ENCODE results near the gene KRT6A. TPM values are rescaled to one million over a fixed set of nuclear protein-coding genes. Genes with fewer than 3 reads are reported as not detected.

KRT6A gene
- total RNA-seq (14.4 TPM), polyA plus RNA-seq (671 TPM)
- long read RNA-seq, donor 1, partial matches to known transcripts: 0 of 2 reads
- long read RNA-seq, donor 1, other reads (novel, unspliced or antisense): 0 of 2 reads
- long read RNA-seq, donor 2: 0 reads
- long read RNA-seq, donor 3, partial matches to known transcripts: 0 of 4 reads
- long read RNA-seq, donor 3, other reads (novel, unspliced or antisense): 0 of 4 reads
- long read RNA-seq, donor 4, partial matches to known transcripts: 0 of 2 reads
- long read RNA-seq, donor 4, other reads (novel, unspliced or antisense): 0 of 2 reads
- long read RNA-seq, donor 5, transcript KRT6A-201 (9 exons, 2,310 nt): major isoform, 19 of 19 reads
- long read RNA-seq, donor 5, partial matches to known transcripts: 0 of 19 reads
- long read RNA-seq, donor 5, other reads (novel, unspliced or antisense): 0 of 19 reads
- long read RNA-seq, donor 6, partial matches to known transcripts: 0 of 1 reads
- long read RNA-seq, donor 6, other reads (novel, unspliced or antisense): 0 of 1 reads
- long read RNA-seq, donor 7, partial matches to known transcripts: 0 of 2 reads
- long read RNA-seq, donor 7, other reads (novel, unspliced or antisense): 0 of 2 reads
- long read RNA-seq, donor 8: 0 reads
- long read RNA-seq, donor 9, partial matches to known transcripts: 0 of 4 reads
- long read RNA-seq, donor 9, other reads (novel, unspliced or antisense): 0 of 4 reads
- long read RNA-seq, donor 10, partial matches to known transcripts: 0 of 3 reads
- long read RNA-seq, donor 10, other reads (novel, unspliced or antisense): 0 of 3 reads

GRCh38 chr12:52493172-52493571 lies at the start of gene KRT6A:
TSS of gene KRT6A (minus strand) at chr12:52493257. CDS start at chr12:52493188, 69 bp downstream.
- Histone ChIP-seq H3K36me3 (ENCODE audit: control insufficient read depth in 2 of 2, insufficient read depth in 2 of 2, low read length in 1 of 2) (no peaks in the 10 kb centered on the region), H3K9me3 (ENCODE audit: control insufficient read depth in 2 of 2, insufficient read depth in 1 of 2, low read length in 1 of 2) (no peaks in the 10 kb centered on the region), H3K4me1 (ENCODE audit: control insufficient read depth in 2 of 2, insufficient read depth in 2 of 2, low read length in 2 of 2) (no peaks in the 10 kb centered on the region), H3K27ac (ENCODE audit: low read depth in 1 of 2, low read length in 1 of 2) (no peak within 1 kb of the TSS), H3K27me3 (ENCODE audit: control insufficient read depth in 2 of 2, insufficient read depth in 1 of 2, low read length in 1 of 2) (peaks cover 0 to 5% of the 10 kb centered on the region in 2 donors), H3K4me3 (ENCODE audit: low read length in 2 of 2) (no peak within 1 kb of the TSS)
- WGBS: 92% methylated on average over 2 of the region's 2 CpGs
- DNase-seq (ENCODE audit: low read depth in 6 of 9, low spot score in 9 of 9): no peak

DNA sequence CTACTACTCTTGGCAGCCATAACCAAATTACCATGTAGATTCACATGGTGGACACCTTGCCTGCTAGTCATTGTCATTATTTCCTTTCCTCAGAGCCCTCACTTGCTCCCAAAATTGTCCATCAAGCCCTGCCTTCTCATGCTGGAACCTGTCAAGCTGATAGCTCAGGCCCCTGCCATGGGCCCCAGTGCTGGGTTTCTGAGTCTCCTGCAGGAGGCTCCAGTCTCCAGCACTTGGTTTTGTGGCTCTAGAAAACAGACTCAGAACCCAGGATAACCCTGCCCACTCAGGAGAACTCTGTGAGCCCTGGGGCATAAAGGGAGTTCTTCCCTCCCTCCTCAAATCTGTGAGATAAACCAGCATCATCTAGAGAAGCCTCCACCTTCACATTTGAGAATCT lies 49.1 kb upstream of the KRT6A start:
- peaks cover 0 to 3% of the 10 kb centered on the region in 2 donors for H3K4me1 ChIP-seq (ENCODE audit: control insufficient read depth in 2 of 2, insufficient read depth in 2 of 2, low read length in 2 of 2)

DNA sequence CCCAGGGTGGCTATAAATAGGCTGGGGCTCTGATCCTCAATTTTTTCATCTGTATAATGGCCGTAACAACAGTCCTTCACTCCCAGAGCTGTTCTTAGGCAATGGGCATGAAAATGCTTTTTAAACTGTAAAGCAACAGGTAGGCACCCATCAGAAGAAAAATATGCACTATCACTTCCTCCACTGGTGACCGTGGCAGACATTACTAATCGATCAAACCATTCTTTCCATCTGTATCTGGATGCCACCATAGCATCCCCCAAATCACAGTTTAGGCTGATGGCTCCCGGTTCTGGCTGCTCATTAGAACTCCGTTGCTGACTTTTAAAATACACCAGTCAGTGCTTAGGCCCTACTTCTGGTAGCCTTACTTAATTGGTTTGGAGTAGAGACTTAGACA lies 48.7 kb upstream of the KRT6A start:
- H3K27me3 ChIP-seq (ENCODE audit: control insufficient read depth in 2 of 2, insufficient read depth in 1 of 2, low read length in 1 of 2): peaks cover 0 to 2% of the 10 kb centered on the region in 2 donors
- no peak overlapping the region for H3K4me3 ChIP-seq (ENCODE audit: low read length in 2 of 2)
- 94% methylated on average over 5 of the region's 5 CpGs for WGBS
- H3K9me3 ChIP-seq (ENCODE audit: control insufficient read depth in 2 of 2, insufficient read depth in 1 of 2, low read length in 1 of 2): no peaks in the 10 kb centered on the region
- no peak for DNase-seq (ENCODE audit: low read depth in 6 of 9, low spot score in 9 of 9)
- H3K4me1 ChIP-seq (ENCODE audit: control insufficient read depth in 2 of 2, insufficient read depth in 2 of 2, low read length in 2 of 2): peaks cover 0 to 3% of the 10 kb centered on the region in 2 donors
- H3K27ac ChIP-seq (ENCODE audit: low read depth in 1 of 2, low read length in 1 of 2): no peak overlapping the region
- no peaks in the 10 kb centered on the region for H3K36me3 ChIP-seq (ENCODE audit: control insufficient read depth in 2 of 2, insufficient read depth in 2 of 2, low read length in 1 of 2)

More for the DNA sequence above, 49.1 kb upstream of the KRT6A start:
- Histone ChIP-seq H3K27me3 (ENCODE audit: control insufficient read depth in 2 of 2, insufficient read depth in 1 of 2, low read length in 1 of 2) (peaks cover 0 to 2% of the 10 kb centered on the region in 2 donors), H3K27ac (ENCODE audit: low read depth in 1 of 2, low read length in 1 of 2) (no peak overlapping the region), H3K36me3 (ENCODE audit: control insufficient read depth in 2 of 2, insufficient read depth in 2 of 2, low read length in 1 of 2) (no peaks in the 10 kb centered on the region), H3K9me3 (ENCODE audit: control insufficient read depth in 2 of 2, insufficient read depth in 1 of 2, low read length in 1 of 2) (no peaks in the 10 kb centered on the region), H3K4me3 (ENCODE audit: low read length in 2 of 2) (no peak overlapping the region)
- no peak for DNase-seq (ENCODE audit: low read depth in 6 of 9, low spot score in 9 of 9)

- H3K27ac ChIP-seq (ENCODE audit: low read depth in 1 of 2, low read length in 1 of 2): no peak overlapping the region
- H3K27me3 ChIP-seq (ENCODE audit: control insufficient read depth in 2 of 2, insufficient read depth in 1 of 2, low read length in 1 of 2): peaks cover 0 to 2% of the 10 kb centered on the region in 2 donors
- peaks cover 0 to 3% of the 10 kb centered on the region in 2 donors for H3K4me1 ChIP-seq (ENCODE audit: control insufficient read depth in 2 of 2, insufficient read depth in 2 of 2, low read length in 2 of 2)
- no peak overlapping the region for H3K4me3 ChIP-seq (ENCODE audit: low read length in 2 of 2)
- 96% methylated on average over 7 of the region's 7 CpGs for WGBS
- DNase-seq (ENCODE audit: low read depth in 6 of 9, low spot score in 9 of 9): no peak
- H3K9me3 ChIP-seq (ENCODE audit: control insufficient read depth in 2 of 2, insufficient read depth in 1 of 2, low read length in 1 of 2): no peaks in the 10 kb centered on the region
- H3K36me3 ChIP-seq (ENCODE audit: control insufficient read depth in 2 of 2, insufficient read depth in 2 of 2, low read length in 1 of 2): no peaks in the 10 kb centered on the region
These were observed 47.5 kb upstream of the KRT6A start for GRCh38 chr12:52540531-52540930.

- no peak for DNase-seq (ENCODE audit: low read depth in 6 of 9, low spot score in 9 of 9)
- H3K4me3 ChIP-seq (ENCODE audit: low read length in 2 of 2): no peak overlapping the region
- no peak overlapping the region for H3K27ac ChIP-seq (ENCODE audit: low read depth in 1 of 2, low read length in 1 of 2)
- no peaks in the 10 kb centered on the region for H3K36me3 ChIP-seq (ENCODE audit: control insufficient read depth in 2 of 2, insufficient read depth in 2 of 2, low read length in 1 of 2)
- whole genome bisulfite sequencing: 94% methylated on average over 3 of the region's 3 CpGs
- H3K27me3 ChIP-seq (ENCODE audit: control insufficient read depth in 2 of 2, insufficient read depth in 1 of 2, low read length in 1 of 2): peaks cover 0 to 2% of the 10 kb centered on the region in 2 donors
- H3K9me3 ChIP-seq (ENCODE audit: control insufficient read depth in 2 of 2, insufficient read depth in 1 of 2, low read length in 1 of 2): no peaks in the 10 kb centered on the region
- peaks cover 0 to under 1% of the 10 kb centered on the region in 2 donors for H3K4me1 ChIP-seq (ENCODE audit: control insufficient read depth in 2 of 2, insufficient read depth in 2 of 2, low read length in 2 of 2)
These were observed 46.7 kb upstream of the KRT6A start for GRCh38 chr12:52539821-52540173.

DNA sequence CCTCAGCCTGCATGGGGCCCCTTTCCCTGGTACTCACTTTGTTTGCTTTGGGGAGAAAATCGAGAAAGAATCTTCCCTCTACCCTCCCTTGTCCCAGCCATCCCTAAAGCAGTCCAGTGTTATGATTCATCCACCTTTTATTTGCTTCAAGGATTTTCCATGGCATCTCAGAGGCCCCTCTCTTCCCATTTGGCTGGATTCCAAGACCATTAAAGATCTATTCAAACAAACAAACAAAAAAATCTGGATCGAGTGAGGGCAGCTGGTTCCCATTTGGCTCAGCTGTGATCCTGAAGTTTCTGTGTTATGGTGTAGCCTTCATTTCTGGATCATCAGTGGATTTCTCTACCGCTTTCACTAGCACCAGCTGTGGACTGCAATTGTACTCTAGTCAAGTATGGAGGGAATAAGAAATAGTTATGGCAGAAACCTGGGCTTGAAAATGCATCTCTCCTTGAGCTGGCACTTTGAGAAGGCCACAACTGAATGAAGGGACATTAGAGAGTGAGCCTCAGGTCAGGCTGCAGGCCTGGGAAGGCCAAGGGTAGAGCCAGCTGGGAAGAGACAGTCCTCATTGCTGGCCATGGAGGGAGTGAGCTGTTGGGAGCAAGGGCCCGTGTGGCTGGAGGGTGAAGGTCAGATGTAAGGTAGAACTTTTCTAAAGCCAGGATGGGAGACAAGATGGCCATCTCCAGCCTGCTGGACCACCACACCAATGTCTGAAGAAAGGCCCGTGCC lies 46.2 kb upstream of the KRT6A start:
- Histone ChIP-seq H3K27me3 (ENCODE audit: control insufficient read depth in 2 of 2, insufficient read depth in 1 of 2, low read length in 1 of 2) (no peaks in the 10 kb centered on the region), H3K36me3 (ENCODE audit: control insufficient read depth in 2 of 2, insufficient read depth in 2 of 2, low read length in 1 of 2) (no peaks in the 10 kb centered on the region), H3K4me1 (ENCODE audit: control insufficient read depth in 2 of 2, insufficient read depth in 2 of 2, low read length in 2 of 2) (no peaks in the 10 kb centered on the region), H3K9me3 (ENCODE audit: control insufficient read depth in 2 of 2, insufficient read depth in 1 of 2, low read length in 1 of 2) (no peaks in the 10 kb centered on the region), H3K4me3 (ENCODE audit: low read length in 2 of 2) (no peak overlapping the region), H3K27ac (ENCODE audit: low read depth in 1 of 2, low read length in 1 of 2) (no peak overlapping the region)
- DNase-seq (ENCODE audit: low read depth in 6 of 9, low spot score in 9 of 9): no peak
- WGBS: 86% methylated on average over 5 of the region's 5 CpGs

DNA sequence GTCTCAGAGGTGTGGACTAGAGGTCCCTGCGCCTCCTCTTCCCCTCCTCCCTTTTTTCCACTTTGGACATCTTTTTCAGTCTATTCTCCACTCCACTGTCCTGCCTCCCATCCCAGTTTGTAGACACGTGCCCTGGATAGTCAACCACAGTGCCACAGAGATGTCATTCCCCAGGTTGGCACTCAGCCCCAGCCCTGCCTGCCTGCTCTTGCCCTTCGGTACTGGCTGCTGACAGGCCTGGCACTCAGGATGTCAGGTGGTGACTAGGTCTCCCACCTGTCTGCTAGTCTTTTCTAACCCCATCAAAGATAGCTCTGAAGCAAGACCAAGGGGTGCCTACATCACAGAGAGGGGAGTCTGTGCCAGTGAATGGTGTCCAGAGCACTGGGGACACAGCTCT lies 44.0 kb upstream of the KRT6A start:
- H3K9me3 ChIP-seq (ENCODE audit: control insufficient read depth in 2 of 2, insufficient read depth in 1 of 2, low read length in 1 of 2): no peaks in the 10 kb centered on the region
- H3K27ac ChIP-seq (ENCODE audit: low read depth in 1 of 2, low read length in 1 of 2): no peak overlapping the region
- no peak for DNase-seq (ENCODE audit: low read depth in 6 of 9, low spot score in 9 of 9)
- H3K4me1 ChIP-seq (ENCODE audit: control insufficient read depth in 2 of 2, insufficient read depth in 2 of 2, low read length in 2 of 2): no peaks in the 10 kb centered on the region
- no peak overlapping the region for H3K4me3 ChIP-seq (ENCODE audit: low read length in 2 of 2)
- peaks cover 0 to 3% of the 10 kb centered on the region in 2 donors for H3K27me3 ChIP-seq (ENCODE audit: control insufficient read depth in 2 of 2, insufficient read depth in 1 of 2, low read length in 1 of 2)
- no peaks in the 10 kb centered on the region for H3K36me3 ChIP-seq (ENCODE audit: control insufficient read depth in 2 of 2, insufficient read depth in 2 of 2, low read length in 1 of 2)
- whole genome bisulfite sequencing: 89% methylated on average over 3 of the region's 3 CpGs

- H3K9me3 ChIP-seq (ENCODE audit: control insufficient read depth in 2 of 2, insufficient read depth in 1 of 2, low read length in 1 of 2): no peaks in the 10 kb centered on the region
- no peak overlapping the region for H3K4me3 ChIP-seq (ENCODE audit: low read length in 2 of 2)
- H3K36me3 ChIP-seq (ENCODE audit: control insufficient read depth in 2 of 2, insufficient read depth in 2 of 2, low read length in 1 of 2): no peaks in the 10 kb centered on the region
- WGBS: 86% methylated on average over 1 of the region's 1 CpG
- no peak for DNase-seq (ENCODE audit: low read depth in 6 of 9, low spot score in 9 of 9)
- H3K27me3 ChIP-seq (ENCODE audit: control insufficient read depth in 2 of 2, insufficient read depth in 1 of 2, low read length in 1 of 2): peaks cover 0 to 7% of the 10 kb centered on the region in 2 donors
- H3K27ac ChIP-seq (ENCODE audit: low read depth in 1 of 2, low read length in 1 of 2): no peak overlapping the region
- no peaks in the 10 kb centered on the region for H3K4me1 ChIP-seq (ENCODE audit: control insufficient read depth in 2 of 2, insufficient read depth in 2 of 2, low read length in 2 of 2)
These were observed 42.5 kb upstream of the KRT6A start for GRCh38 chr12:52535574-52535973.

DNA sequence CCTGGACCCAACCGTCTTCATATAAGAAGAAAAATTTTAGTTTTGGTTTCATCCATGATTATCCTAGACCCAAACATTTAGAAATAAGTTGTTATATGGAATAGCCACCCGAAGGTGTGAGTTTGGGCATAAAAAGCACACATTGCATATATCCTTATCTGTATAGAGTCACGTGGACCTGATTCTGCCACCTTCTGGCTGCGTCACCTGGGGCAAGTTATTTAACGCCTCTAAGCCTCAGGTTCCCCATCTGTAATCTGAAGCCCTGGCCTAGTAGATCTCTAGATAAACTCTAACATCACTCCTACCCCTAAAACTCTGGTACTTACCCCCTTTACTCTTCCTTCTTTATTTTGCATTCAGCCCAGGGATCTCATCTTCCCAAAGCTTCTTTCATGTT lies 41.4 kb upstream of the KRT6A start:
- H3K9me3 ChIP-seq (ENCODE audit: control insufficient read depth in 2 of 2, insufficient read depth in 1 of 2, low read length in 1 of 2): no peaks in the 10 kb centered on the region
- WGBS: 96% methylated on average over 5 of the region's 5 CpGs
- H3K4me1 ChIP-seq (ENCODE audit: control insufficient read depth in 2 of 2, insufficient read depth in 2 of 2, low read length in 2 of 2): no peaks in the 10 kb centered on the region
- H3K36me3 ChIP-seq (ENCODE audit: control insufficient read depth in 2 of 2, insufficient read depth in 2 of 2, low read length in 1 of 2): no peaks in the 10 kb centered on the region
- no peak overlapping the region for H3K4me3 ChIP-seq (ENCODE audit: low read length in 2 of 2)
- peaks cover 0 to 7% of the 10 kb centered on the region in 2 donors for H3K27me3 ChIP-seq (ENCODE audit: control insufficient read depth in 2 of 2, insufficient read depth in 1 of 2, low read length in 1 of 2)
- no peak overlapping the region for H3K27ac ChIP-seq (ENCODE audit: low read depth in 1 of 2, low read length in 1 of 2)
- DNase-seq (ENCODE audit: low read depth in 6 of 9, low spot score in 9 of 9): no peak
